NCI-H1930 (cell line): ENCODE data around the gene ATP2B3.

Experiments
- DNase-seq, 2 experiments: peaks; one replicate each; lab custom pipeline; 2025; lab: John Stamatoyannopoulos, UW

Gene ATP2B3

GRCh38 chrX:153571534-153571908, 54.1 kb downstream of the ATP2B3 start:
- DNase-seq, result no peak

- no peak for DNase-seq
Observed at GRCh38 chrX:153572601-153573000, 55.2 kb downstream of the ATP2B3 start.

GRCh38 chrX:153573984-153574383, 56.5 kb downstream of the ATP2B3 start:
- no peak for DNase-seq

GRCh38 chrX:153576239-153576870, 58.9 kb downstream of the ATP2B3 start:
- DNase-seq, result no peak

GRCh38 chrX:153576961-153577360, 59.5 kb downstream of the ATP2B3 start:
- DNase-seq, result no peak

- no peak for DNase-seq
Observed at GRCh38 chrX:153578200-153578835, 60.9 kb downstream of the ATP2B3 start.

- DNase-seq, result no peak
Observed at GRCh38 chrX:153578889-153579288, 61.4 kb downstream of the ATP2B3 start.

GRCh38 chrX:153580700-153581386, 63.4 kb downstream of the ATP2B3 start:
- no peak for DNase-seq

GRCh38 chrX:153582896-153583295, 65.5 kb downstream of the ATP2B3 start:
- DNase-seq, result no peak

- no peak for DNase-seq
Observed at GRCh38 chrX:153583433-153583832, 66.0 kb downstream of the ATP2B3 start.

GRCh38 chrX:153585827-153586226, 68.4 kb downstream of the ATP2B3 start:
- no peak for DNase-seq

GRCh38 chrX:153587342-153587741, 69.9 kb downstream of the ATP2B3 start:
- no peak for DNase-seq

GRCh38 chrX:153588021-153588781, 70.8 kb downstream of the ATP2B3 start:
- no peak for DNase-seq

- DNase-seq, result no peak
Observed at GRCh38 chrX:153588782-153589446, 71.5 kb downstream of the ATP2B3 start.

- DNase-seq, result no peak
Observed at GRCh38 chrX:153590961-153591956, 73.8 kb downstream of the ATP2B3 start.

- DNase-seq, result no peak
Observed at GRCh38 chrX:153592091-153592833, 74.8 kb downstream of the ATP2B3 start.

GRCh38 chrX:153592966-153593688, 75.7 kb downstream of the ATP2B3 start:
- no peak for DNase-seq

- DNase-seq, result no peak
Observed at GRCh38 chrX:153593811-153594500, 76.5 kb downstream of the ATP2B3 start.

- no peak for DNase-seq
Observed at GRCh38 chrX:153595387-153595786, 77.9 kb downstream of the ATP2B3 start.
